ENCODE measurements around the gene HACD3.

The HACD3 gene

GRCh38 chr15:65528461-65529060, 1.7 kb upstream of the HACD3 start:
- no peaks in the 10 kb centered on the region for H3K27me3 ChIP-seq (ENCODE audit: insufficient read depth, poor library complexity, severe bottlenecking)
- H3K27ac ChIP-seq (replicated peaks) = no peak overlapping the region
- no peak overlapping the region for H3K4me3 ChIP-seq (replicated peaks; ENCODE audit: insufficient read depth, low read length)
- DNase-seq (ENCODE audit: low read depth in 1 of 2, low spot score in 1 of 2) = no peak
- TF ChIP-seq GABPA (IDR thresholded peaks at IDR 0.05; ENCODE audit: low read depth) = no peak
- no peak for TF ChIP-seq POLR2AphosphoS5 (IDR thresholded peaks at IDR 0.05; ENCODE audit: low read depth)
- no peak for TF ChIP-seq CTCF (IDR thresholded peaks at IDR 0.05; ENCODE audit: insufficient read depth, low read length)
- TF ChIP-seq SPI1 (IDR thresholded peaks at IDR 0.05; ENCODE audit: borderline replicate concordance, low read depth) = no peak
- TF ChIP-seq REST (IDR thresholded peaks at IDR 0.05; ENCODE audit: insufficient replicate concordance, low read depth) = no peak

GRCh38 chr15:65529762-65530317, 423 bp upstream of the HACD3 start:
- no peak for DNase-seq (ENCODE audit: low read depth in 1 of 2, low spot score in 1 of 2)
- Histone ChIP-seq H3K4me3 (replicated peaks; ENCODE audit: insufficient read depth, low read length) (peak overlapping the region; percentile 81), H3K27ac (replicated peaks) (peak overlapping the region; percentile 83), H3K27me3 (ENCODE audit: insufficient read depth, poor library complexity, severe bottlenecking) (no peaks in the 10 kb centered on the region)
- no peak for TF ChIP-seq POLR2AphosphoS5 (IDR thresholded peaks at IDR 0.05; ENCODE audit: low read depth)
- no peak for TF ChIP-seq REST (IDR thresholded peaks at IDR 0.05; ENCODE audit: insufficient replicate concordance, low read depth)
- no peak for TF ChIP-seq SPI1 (IDR thresholded peaks at IDR 0.05; ENCODE audit: borderline replicate concordance, low read depth)
- TF ChIP-seq CTCF (IDR thresholded peaks at IDR 0.05; ENCODE audit: insufficient read depth, low read length) = no peak
- no peak for TF ChIP-seq GABPA (IDR thresholded peaks at IDR 0.05; ENCODE audit: low read depth)

- DNase-seq (ENCODE audit: low read depth in 1 of 2, low spot score in 1 of 2) = no peak
- no peak for TF ChIP-seq CTCF (IDR thresholded peaks at IDR 0.05; ENCODE audit: insufficient read depth, low read length)
- TF ChIP-seq REST (IDR thresholded peaks at IDR 0.05; ENCODE audit: insufficient replicate concordance, low read depth) = no peak
- no peak for TF ChIP-seq POLR2AphosphoS5 (IDR thresholded peaks at IDR 0.05; ENCODE audit: low read depth)
- no peak for TF ChIP-seq SPI1 (IDR thresholded peaks at IDR 0.05; ENCODE audit: borderline replicate concordance, low read depth)
- H3K27me3 ChIP-seq (ENCODE audit: insufficient read depth, poor library complexity, severe bottlenecking) = no peaks in the 10 kb centered on the region
- H3K4me3 ChIP-seq (replicated peaks; ENCODE audit: insufficient read depth, low read length) = no peak overlapping the region
- no peak overlapping the region for H3K27ac ChIP-seq (replicated peaks)
Observed at GRCh38 chr15:65532738-65533051, 2.4 kb downstream of the HACD3 start.
